Endothelial cell (in vitro differentiated cells): ENCODE measurements around the gene FUT6. TPM values are rescaled to one million over a fixed set of nuclear protein-coding genes. Genes with fewer than 3 reads are reported as not detected.

ENCODE experiments used
- DNase-seq: peaks from one replicate; pipeline ENCODE4 v3.0.0; 2021; ENCODE audit warnings: low spot score
- H3K27ac Mint-ChIP-seq: one replicate; pipeline ENCODE4 v1.8.0; 2021; ENCODE audit warnings: mixed read lengths, inconsistent platforms; ENCODE audit not compliant: unreplicated experiment
- H3K27me3 Mint-ChIP-seq: one replicate; pipeline ENCODE4 v1.8.0; 2021; ENCODE audit warnings: mild to moderate bottlenecking, moderate library complexity, mixed read lengths, inconsistent platforms; ENCODE audit not compliant: unreplicated experiment
- H3K36me3 Mint-ChIP-seq: one replicate; pipeline ENCODE4 v1.8.0; 2021; ENCODE audit warnings: mild to moderate bottlenecking, low read depth, mixed read lengths, inconsistent platforms; ENCODE audit not compliant: unreplicated experiment
- H3K4me1 Mint-ChIP-seq: one replicate; pipeline ENCODE4 v1.8.0; 2021; ENCODE audit warnings: mild to moderate bottlenecking, mixed read lengths, inconsistent platforms; ENCODE audit not compliant: unreplicated experiment
- H3K4me3 Mint-ChIP-seq: one replicate; pipeline ENCODE4 v1.8.0; 2021; ENCODE audit warnings: mild to moderate bottlenecking, mixed read lengths, inconsistent platforms; ENCODE audit not compliant: unreplicated experiment
- H3K9me3 Mint-ChIP-seq: one replicate; pipeline ENCODE4 v1.8.0; 2021; ENCODE audit warnings: mixed read lengths, inconsistent platforms; ENCODE audit not compliant: unreplicated experiment
- CTCF ChIP-seq: fragments of 200-600 bp; sonication (generic); IDR thresholded peaks from one replicate; pipeline ENCODE4 v1.5.0; 2021; ENCODE audit warnings: antibody characterized with exemption; ENCODE audit not compliant: unreplicated experiment
- total RNA-seq: library from RNA; stranded (reverse); fragmentation: NEBNext Ultra II Directional; extraction: Animal tissue kit (Norgen Biotek cat#: 25700); gene quantifications from one replicate; pipeline ENCODE4 v1.2.1, GENCODE V29; 2021; ENCODE audit not compliant: unreplicated experiment

Gene FUT6
- total RNA-seq, 1 donor from 2014 or later: 0.18 TPM

- no peaks in the 10 kb centered on the region for H3K36me3 Mint-ChIP-seq
- no peaks in the 10 kb centered on the region for H3K9me3 Mint-ChIP-seq
- peaks cover 3% of the 10 kb centered on the region for H3K4me1 Mint-ChIP-seq
- H3K27me3 Mint-ChIP-seq: peaks cover 8% of the 10 kb centered on the region
- no peak overlapping the region for H3K4me3 Mint-ChIP-seq
- DNase-seq: no peak
- no peak for TF ChIP-seq CTCF
- no peak overlapping the region for H3K27ac Mint-ChIP-seq
Measured at GRCh38 chr19:5818594-5818993, 20.9 kb downstream of the FUT6 start.

- H3K4me3 Mint-ChIP-seq: no peak overlapping the region
- H3K27ac Mint-ChIP-seq: no peak overlapping the region
- DNase-seq: no peak
- H3K9me3 Mint-ChIP-seq: no peaks in the 10 kb centered on the region
- no peaks in the 10 kb centered on the region for H3K36me3 Mint-ChIP-seq
- no peak for TF ChIP-seq CTCF
- peaks cover 3% of the 10 kb centered on the region for H3K4me1 Mint-ChIP-seq
- H3K27me3 Mint-ChIP-seq: peaks cover 8% of the 10 kb centered on the region
Measured at GRCh38 chr19:5817218-5817617, 22.3 kb downstream of the FUT6 start.

GRCh38 chr19:5814852-5815246 is 24.7 kb downstream of the FUT6 start:
- Mint-ChIP-seq H3K4me1 (peaks cover 3% of the 10 kb centered on the region), H3K36me3 (no peaks in the 10 kb centered on the region), H3K27me3 (peaks cover 8% of the 10 kb centered on the region), H3K4me3 (no peak overlapping the region), H3K27ac (no peak overlapping the region), H3K9me3 (no peaks in the 10 kb centered on the region)
- no peak for TF ChIP-seq CTCF
- no peak for DNase-seq

GRCh38 chr19:5814123-5814851 is 25.2 kb downstream of the FUT6 start:
- Mint-ChIP-seq H3K4me1 (peaks cover 3% of the 10 kb centered on the region), H3K9me3 (no peaks in the 10 kb centered on the region), H3K4me3 (no peak overlapping the region), H3K36me3 (no peaks in the 10 kb centered on the region), H3K27ac (peak overlapping the region; percentile 20), H3K27me3 (peaks cover 8% of the 10 kb centered on the region)
- no peak for DNase-seq
- no peak for TF ChIP-seq CTCF

GRCh38 chr19:5811117-5811516 is 28.4 kb downstream of the FUT6 start:
- no peak overlapping the region for H3K4me3 Mint-ChIP-seq
- H3K36me3 Mint-ChIP-seq: peaks cover 7% of the 10 kb centered on the region
- no peak for TF ChIP-seq CTCF
- H3K9me3 Mint-ChIP-seq: no peaks in the 10 kb centered on the region
- H3K27ac Mint-ChIP-seq: no peak overlapping the region
- no peaks in the 10 kb centered on the region for H3K4me1 Mint-ChIP-seq
- DNase-seq: no peak
- H3K27me3 Mint-ChIP-seq: peaks cover 10% of the 10 kb centered on the region
